G401 (cell line): ENCODE results near the gene FEM1C. TPM values are rescaled to one million over a fixed set of nuclear protein-coding genes. Genes with fewer than 3 reads are reported as not detected.

Experiments
- DNase-seq: peaks from one replicate; pipeline ENCODE4 v3.0.0-alpha.2; 2015; ENCODE audit warnings: low spot score
- in situ Hi-C: cut with HindIII; loops from 2 replicates; pipeline ENCODE4 v1.10.0; 2016; ENCODE audit warnings: low sequenced_read_pairs, mixed read lengths
- total RNA-seq: library from RNA; depleted of rRNA; stranded (reverse); fragments of >200 nt; shearing (Covaris generic); gene quantifications from 2 replicates; pipeline ENCODE4 v1.2.3, GENCODE V29; 2014; rRNA removed

FEM1C gene
- total RNA-seq = 4.8 and 7.8 TPM in 2 replicates

- peak; percentile 96 for DNase-seq
- in situ Hi-C loops = no loop called here
These were observed at the start of gene FEM1C for GRCh38 chr5:115544436-115545350. Gene FEM1C, minus strand, starts transcription at chr5:115544775. Its CDS starts 1,282 bp downstream, at chr5:115543493.

GRCh38 chr5:115589043-115589442 lies 44.5 kb upstream of the FEM1C start:
- in situ Hi-C loops = no loop called here
- no peak for DNase-seq

GRCh38 chr5:115588640-115589039 lies 44.1 kb upstream of the FEM1C start:
- DNase-seq = peak; percentile 77
- in situ Hi-C loops = no loop called here

- in situ Hi-C loops = no loop called here
- peak; percentile 64 for DNase-seq
These were observed 42.1 kb upstream of the FEM1C start for GRCh38 chr5:115586525-115587146.

- in situ Hi-C loops = no loop called here
These were observed 40.7 kb upstream of the FEM1C start for GRCh38 chr5:115585265-115585664.

GRCh38 chr5:115584501-115584900 lies 39.9 kb upstream of the FEM1C start:
- in situ Hi-C loops = no loop called here
- DNase-seq = no peak

More at GRCh38 chr5:115585265-115585664, 40.7 kb upstream of the FEM1C start:
- no peak for DNase-seq

- DNase-seq = no peak
These were observed 38.9 kb upstream of the FEM1C start for GRCh38 chr5:115583474-115583873.

GRCh38 chr5:115580941-115581340 lies 36.4 kb upstream of the FEM1C start:
- no peak for DNase-seq
- in situ Hi-C loops = no loop called here

More at GRCh38 chr5:115583474-115583873, 38.9 kb upstream of the FEM1C start:
- in situ Hi-C loops = no loop called here

GRCh38 chr5:115579747-115580173 lies 35.2 kb upstream of the FEM1C start:
- in situ Hi-C loops = no loop called here
- no peak for DNase-seq

GRCh38 chr5:115579216-115579615 lies 34.6 kb upstream of the FEM1C start:
- DNase-seq = no peak
- in situ Hi-C loops = no loop called here

- in situ Hi-C loops = no loop called here
- no peak for DNase-seq
These were observed 34.1 kb upstream of the FEM1C start for GRCh38 chr5:115578657-115579056.

GRCh38 chr5:115577741-115578140 lies 33.2 kb upstream of the FEM1C start:
- in situ Hi-C loops = no loop called here
- DNase-seq = no peak

- in situ Hi-C loops = no loop called here
These were observed 32.8 kb upstream of the FEM1C start for GRCh38 chr5:115577329-115577728.

GRCh38 chr5:115575167-115576070 lies 30.8 kb upstream of the FEM1C start:
- in situ Hi-C loops = no loop called here
- no peak for DNase-seq

More at GRCh38 chr5:115577329-115577728, 32.8 kb upstream of the FEM1C start:
- DNase-seq = no peak

- no peak for DNase-seq
- in situ Hi-C loops = no loop called here
These were observed 28.6 kb upstream of the FEM1C start for GRCh38 chr5:115573133-115573532.

- in situ Hi-C loops = no loop called here
- DNase-seq = peak; percentile 98
These were observed 26.9 kb upstream of the FEM1C start for GRCh38 chr5:115571441-115571878.

GRCh38 chr5:115568668-115569067 lies 24.1 kb upstream of the FEM1C start:
- in situ Hi-C loops = no loop called here
- no peak for DNase-seq

GRCh38 chr5:115565233-115565632 lies 20.7 kb upstream of the FEM1C start:
- no peak for DNase-seq
- in situ Hi-C loops = no loop called here

GRCh38 chr5:115561176-115561575 lies 16.6 kb upstream of the FEM1C start:
- no peak for DNase-seq
- in situ Hi-C loops = no loop called here
